GM19035 (cell line): ENCODE measurements around the gene PTP4A2.

ENCODE experiments used
- ATAC-seq: cut with Tn5 transposase; IDR thresholded peaks from one replicate; pipeline ENCODE4 v1.9.1; 2021; ENCODE audit not compliant: unreplicated experiment

The PTP4A2 gene

GRCh38 chr1:31891280-31891679 lies 46.9 kb downstream of the PTP4A2 start:
- peak; percentile 60 for ATAC-seq

DNA sequence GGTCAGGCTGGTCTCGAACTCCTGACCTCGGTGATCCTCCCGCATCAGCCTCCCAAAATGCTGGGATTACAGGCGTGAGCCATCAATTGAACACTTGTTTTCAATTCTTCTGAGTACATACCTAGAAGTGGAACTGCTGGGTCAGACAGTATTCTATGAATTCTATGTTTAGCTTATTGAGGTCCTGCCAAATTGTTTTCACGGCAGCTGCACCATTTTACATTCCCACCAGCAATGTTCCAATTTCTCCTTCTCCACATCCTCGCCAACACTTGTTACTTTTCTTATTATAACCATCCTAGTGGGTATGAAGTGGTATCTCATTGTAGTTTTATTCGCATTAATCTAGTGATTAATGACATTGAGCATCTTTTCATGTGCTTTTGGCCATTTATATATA lies 49.9 kb downstream of the PTP4A2 start:
- ATAC-seq: no peak

DNA sequence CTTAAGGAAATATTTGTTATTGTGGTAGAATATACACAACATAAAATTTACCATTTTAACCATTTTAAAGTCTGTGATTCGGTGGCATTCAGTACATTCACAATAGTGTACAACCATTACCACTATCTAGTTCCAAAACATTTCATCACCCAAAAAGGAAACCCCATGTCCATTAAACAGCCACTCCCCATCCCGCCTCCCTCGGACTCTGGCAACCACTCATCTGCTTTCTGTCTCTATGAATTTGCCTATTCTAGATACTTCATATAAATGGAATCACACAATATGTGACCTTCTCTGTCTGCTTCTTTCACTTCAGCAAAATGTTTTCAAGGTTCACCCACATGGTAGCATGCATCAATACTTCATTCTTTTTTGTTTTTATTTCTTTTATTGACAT lies 51.3 kb downstream of the PTP4A2 start:
- ATAC-seq: no peak

DNA sequence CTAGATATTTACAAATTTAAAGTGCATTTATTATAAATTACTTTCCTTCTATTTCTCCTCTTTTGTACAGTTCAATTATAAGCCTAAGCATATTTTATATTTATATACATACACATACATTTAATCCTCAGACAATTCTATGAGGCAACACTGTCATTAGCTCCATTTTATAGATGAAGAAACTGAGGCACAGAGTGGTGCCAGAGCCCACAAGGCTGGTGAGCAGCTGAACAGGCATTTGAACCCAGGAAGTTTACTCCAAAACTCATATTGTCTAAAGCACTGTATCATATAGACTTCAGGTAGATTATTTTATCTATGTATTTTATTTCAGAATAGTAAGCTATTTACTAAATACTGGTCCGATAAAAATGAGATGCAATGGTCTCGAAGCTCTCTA lies 52.3 kb downstream of the PTP4A2 start:
- no peak for ATAC-seq

DNA sequence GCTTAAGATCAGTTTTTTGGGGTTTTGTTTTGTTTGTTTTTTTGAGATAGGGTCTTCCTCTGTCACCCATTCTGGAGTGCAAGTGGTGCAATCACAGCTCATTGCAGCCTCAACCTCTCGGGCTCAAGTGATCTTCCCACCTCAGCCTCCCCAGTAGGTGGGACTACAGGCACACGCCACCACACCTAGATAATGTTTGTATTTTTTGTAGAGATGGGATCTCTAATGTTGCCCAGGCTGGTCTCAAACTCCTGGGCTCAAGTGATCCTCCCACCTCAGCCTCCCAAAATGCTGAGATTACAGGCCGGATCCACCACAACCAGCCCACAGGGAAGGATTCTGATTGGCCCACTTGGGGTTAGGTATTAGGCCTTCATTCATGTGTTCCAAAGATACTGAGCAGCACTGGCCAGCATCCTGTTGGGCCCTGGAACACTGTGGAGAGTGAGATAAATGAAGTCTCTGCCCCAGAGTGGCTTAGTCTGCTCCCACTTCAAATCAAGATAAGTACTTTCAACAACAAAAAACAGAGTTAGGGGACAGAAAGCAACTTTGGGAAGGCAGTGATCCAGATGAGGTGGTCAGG lies 54.7 kb downstream of the PTP4A2 start:
- ATAC-seq: no peak

- ATAC-seq: no peak
These were observed 56.5 kb downstream of the PTP4A2 start for GRCh38 chr1:31881688-31882000.

DNA sequence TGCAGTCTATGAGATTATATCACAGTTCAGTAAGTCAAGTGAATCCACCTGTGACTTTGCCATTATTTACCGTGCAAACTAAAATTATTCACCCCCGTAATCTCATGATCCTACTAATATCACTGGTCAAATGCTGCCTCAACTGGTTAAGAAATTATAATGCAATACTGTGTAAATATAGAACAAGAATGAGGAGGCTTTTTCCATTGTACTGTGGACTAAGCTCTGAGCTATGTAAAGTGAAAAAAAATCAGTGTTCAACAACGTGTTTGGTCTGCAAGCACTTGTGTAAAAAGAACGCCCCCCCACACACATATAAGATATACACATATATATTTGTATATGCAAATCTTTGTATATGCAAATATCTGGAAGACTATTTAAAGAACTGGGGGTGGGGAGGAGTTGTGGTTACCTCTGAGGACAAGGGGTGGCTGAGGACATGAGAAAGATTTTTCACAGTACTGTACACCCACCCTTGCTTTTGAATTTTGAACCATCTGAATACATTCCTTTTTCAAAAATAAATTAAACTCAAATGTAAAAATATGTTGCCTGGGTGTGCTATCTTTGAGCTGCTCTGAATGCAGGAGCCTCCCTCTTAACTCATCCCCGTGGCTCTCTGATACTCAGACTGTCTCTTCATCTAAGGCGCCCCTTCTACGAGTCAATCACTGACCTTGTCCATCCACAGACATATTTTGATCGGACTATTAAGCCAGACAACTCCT lies 57.0 kb downstream of the PTP4A2 start:
- ATAC-seq: no peak

GRCh38 chr1:31879981-31880608 lies 58.1 kb downstream of the PTP4A2 start:
- no peak for ATAC-seq

- no peak for ATAC-seq
These were observed 60.1 kb downstream of the PTP4A2 start for GRCh38 chr1:31878058-31878457.

DNA sequence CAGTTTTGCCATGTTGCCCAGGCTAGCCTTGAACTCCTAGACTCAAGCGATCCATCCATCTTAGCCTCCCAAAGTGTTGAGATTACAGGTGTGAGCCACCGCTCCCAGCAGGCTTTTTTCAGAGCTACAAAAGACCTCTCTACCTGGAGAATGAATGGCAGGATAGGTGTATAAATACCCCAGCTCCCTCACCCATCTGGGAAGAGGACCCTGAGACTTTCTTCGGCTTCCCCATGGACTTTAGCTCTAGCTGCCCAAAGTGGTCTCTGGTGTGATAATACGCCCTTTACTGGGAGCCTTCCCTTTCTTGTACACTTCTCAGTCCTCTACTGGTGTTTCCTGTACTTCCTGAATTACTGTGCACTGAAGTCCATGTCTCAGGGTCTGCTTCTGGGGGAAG lies 60.6 kb downstream of the PTP4A2 start:
- ATAC-seq: no peak

DNA sequence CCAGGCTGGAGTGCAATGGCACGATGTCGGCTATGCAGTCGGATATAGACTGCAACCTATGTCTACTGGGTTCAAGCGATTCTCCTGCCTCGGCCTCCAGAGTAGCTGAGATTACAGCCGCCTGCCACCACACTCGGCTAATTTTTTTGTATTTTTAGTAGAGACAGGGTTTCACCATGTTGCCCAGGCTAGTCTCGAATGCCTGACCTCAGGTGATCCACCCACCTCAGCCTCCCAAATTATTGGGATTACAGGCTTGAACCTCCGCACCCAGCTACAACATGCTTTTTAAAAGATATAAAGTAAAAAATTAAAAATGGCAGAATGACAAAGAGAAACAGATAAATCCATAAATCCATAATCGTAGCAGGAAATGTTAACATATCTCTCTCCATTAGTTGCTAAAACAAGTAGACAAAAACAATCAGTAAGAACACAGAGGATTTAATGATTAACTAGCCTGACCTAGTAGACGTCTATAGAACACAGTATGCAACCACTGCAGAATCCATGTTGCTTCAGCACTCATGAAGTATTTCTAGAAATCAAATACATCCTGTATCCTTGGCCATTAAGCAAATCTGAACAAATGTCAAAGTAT lies 62.4 kb downstream of the PTP4A2 start:
- no peak for ATAC-seq

DNA sequence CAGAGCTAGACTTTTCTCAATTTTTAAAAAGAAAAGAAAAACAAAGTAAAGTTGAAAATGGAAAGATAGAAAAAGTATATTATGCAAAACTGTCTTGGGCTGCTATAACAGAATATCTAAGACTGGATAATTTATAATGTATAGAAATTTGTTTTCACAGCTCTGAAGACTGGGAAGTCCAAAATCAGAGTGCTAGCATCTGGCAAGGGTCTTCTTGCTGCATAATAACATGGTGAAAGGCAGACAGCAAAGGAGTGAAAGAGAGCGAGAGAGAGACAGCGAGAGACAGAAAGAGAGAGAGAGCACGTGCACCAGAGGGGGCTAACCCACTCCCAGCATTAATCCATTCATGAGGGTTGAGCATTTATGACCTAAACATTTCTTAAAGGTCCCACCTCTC lies 63.2 kb downstream of the PTP4A2 start:
- ATAC-seq: no peak

DNA sequence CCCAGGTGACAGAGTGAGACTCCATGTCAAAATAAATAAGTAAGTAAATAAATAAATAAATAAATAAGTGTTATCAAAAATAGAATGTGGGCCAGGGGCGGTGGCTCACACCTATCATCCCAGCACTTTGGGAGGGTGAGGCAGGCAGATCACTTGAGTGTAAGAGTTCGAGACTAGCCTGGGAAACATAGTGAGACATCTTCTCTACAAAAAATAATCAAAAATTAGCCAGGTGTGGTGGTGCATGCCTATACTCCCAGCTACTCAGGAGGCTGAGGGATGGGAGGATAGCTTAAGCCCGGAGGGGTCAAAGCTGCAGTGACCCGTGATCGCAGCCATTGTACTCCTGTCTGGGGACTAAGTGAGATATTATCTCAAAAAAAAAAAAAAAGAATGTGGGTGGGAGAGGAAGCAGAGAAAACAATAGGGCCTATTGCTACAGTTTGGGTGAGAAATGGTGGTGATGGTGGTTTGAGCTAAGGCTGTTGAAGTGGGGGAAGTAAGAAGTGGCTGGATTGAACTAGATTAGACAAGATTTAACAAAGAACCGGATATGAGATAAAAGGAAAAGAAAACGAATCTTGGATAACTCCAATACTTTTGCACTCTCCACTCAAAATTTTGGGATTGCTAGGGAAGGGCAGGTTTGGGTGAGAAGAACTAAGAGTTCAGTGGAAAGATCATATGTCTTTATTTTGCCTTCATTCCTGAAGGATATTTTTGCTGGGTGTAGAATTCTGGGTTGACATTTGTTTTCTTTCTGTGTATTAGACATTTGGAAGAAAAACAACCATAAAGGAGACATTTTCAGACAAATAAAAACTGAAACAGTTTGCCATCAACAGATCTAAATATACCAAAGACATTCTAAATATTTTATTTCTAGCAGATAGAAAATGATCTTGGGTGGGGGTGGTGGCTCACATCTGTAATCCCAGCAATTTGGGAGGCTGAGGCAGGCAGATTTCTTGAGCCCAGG lies 65.2 kb downstream of the PTP4A2 start:
- ATAC-seq: no peak

DNA sequence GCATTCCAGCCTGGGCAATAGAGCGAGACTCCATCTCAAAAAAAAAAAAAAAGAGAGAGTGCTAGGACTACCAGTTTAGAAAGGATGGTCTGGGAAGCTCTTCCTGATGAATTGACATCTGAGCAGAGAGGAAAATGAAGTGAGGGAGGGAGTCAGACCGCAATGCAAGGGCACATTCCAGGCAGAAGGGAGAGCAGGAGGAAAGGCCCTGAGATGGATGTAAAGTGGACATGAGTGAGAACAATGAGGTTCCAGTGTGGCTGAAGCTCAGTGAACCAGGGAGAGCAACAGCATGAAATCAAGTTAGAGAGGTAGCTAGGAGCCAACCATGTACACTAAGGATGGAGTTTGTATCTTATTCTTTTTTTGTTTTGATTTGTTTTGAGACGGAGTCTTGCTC lies 66.5 kb downstream of the PTP4A2 start:
- no peak for ATAC-seq

DNA sequence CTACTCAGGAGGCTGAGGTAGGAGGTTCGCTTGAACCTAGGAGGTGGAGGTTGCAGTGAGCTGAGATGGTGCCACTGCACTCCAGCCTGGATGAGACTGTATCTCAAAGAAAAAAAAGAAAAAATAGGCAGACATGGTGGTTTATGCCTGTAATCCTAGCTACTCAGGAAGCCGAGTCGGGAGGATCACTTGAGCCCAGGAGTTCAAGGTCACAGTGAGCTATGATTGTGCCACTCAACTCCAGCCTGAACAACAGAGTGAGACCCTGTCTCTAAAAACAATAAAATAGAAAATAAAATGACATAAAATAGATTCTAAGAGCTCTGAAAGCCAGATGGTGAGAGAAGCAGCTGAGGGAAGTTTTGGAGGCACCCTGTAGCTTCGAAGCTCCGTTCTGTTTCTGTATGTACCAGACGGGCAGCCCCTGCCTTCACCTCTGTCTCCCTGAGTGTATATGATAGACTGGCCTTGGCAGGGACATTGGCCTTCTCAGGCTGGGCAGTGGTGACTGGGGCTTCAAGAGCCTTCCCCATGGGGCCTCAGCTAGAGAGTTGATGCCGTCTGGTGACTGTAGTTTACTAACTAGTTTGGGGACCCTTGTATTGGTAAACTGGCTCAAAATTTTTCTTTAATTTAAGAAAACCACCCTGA lies 68.0 kb downstream of the PTP4A2 start:
- ATAC-seq: no peak

- ATAC-seq: no peak
These were observed 68.7 kb downstream of the PTP4A2 start for GRCh38 chr1:31869449-31869848.

DNA sequence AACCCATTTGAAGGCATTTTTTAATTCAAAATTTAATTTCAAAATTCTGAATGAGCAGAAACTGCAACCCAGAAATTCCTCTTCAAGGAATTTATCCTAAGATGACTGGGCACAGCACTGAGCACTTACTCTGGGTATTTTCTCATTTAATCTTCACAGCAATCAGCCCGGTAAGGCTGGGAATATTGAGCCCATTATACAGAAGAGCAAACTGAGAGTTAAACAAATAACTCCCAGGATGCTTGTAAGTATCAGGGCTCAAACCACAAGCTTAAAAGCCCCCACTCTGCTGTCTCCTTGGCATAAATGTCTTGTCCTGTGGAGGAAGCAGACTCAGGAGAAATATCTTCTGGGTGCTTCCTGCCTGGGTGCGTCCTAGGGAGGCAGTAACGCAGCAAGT lies 69.3 kb downstream of the PTP4A2 start:
- no peak for ATAC-seq

DNA sequence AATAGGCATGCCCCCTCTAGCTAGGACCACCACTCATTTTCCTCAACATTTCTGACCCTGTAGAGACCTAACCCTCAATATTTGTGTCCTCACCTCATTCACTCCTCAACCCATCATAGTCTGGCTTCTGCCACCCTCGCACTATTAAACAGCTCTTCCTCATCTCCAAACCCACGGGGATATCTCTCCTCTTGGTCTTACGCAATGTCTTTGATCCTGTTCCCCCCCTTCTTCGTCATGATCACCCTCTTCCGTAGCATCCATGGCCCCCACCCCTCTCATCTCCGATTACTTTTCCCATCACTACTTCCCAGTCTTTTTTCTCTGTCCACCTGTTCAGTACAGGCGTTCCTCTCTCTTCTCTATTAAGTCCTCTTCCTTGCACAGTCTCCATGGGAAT lies 70.6 kb downstream of the PTP4A2 start:
- ATAC-seq: no peak

DNA sequence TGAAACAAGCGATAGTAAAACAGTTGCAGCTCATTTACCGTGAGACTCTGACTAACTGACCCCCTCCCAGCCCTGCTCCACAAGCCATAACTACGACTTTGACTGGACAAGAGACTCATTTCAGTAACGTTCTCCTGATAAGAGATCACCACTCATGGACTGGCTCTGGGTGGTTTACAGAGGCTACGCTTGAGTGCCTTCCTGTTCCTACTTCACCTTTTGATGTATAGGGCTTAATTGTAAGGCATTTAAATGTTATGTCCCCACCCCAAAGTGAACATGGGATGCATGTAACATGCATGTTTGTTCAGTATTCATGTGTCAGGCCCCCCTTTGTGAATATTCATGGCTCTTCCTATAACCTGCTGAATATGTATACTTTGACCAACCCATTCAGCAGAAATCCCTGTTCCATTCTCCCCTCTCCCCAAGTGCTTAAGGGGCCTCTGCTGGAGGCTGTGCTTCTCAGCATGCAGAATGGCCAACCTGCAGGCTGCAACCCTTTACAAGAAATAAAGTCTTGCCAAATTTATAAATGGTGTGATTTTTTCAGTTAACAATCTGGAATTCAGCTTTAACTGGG lies 71.6 kb downstream of the PTP4A2 start:
- ATAC-seq: no peak

DNA sequence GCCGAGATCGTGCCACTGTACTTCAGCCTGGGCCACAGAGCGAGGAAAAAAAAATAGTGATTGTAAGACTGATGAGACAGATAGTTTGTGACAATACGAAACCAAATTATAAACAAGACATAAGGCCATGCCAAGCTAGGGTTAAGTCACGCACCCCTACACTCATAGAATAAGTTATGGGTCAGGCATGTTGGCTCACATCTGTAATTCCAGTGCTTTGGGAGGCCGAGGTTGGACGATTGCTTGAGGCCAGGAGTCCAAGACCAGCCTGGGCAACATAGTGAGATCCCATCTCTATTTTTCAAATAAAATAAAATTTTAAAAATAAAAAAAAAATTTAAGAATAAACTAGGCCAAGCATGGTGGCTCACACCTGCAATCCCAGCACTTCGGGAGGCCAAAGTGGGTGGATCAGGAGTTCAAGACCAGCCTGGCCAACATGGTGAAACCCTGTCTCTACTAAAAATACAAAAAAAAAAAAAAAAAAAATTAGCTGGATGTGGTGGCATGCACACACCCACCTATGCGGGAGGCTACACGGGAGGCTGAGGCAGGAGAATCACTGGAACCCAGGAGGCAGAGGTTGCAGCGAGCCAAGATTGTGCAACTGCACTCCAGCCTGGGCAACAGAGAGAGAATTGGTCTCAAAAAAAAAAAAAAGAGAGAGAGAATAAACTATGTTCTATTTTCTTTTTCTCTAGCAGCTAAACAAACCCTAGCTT lies 72.3 kb downstream of the PTP4A2 start:
- no peak for ATAC-seq
